H1 (cell line): ENCODE data around the gene TAF3. TPM values are rescaled to one million over a fixed set of nuclear protein-coding genes. Genes with fewer than 3 reads are reported as not detected.

Experiments
- CTCF ChIA-PET: fragments of 300-600 bp; sonication (Branson Sonifier 250); formaldehyde crosslinking; loops from one replicate; lab custom pipeline; 2021; ENCODE audit not compliant: partially characterized antibody; lab: Charles Lee
- POLR2A ChIA-PET: fragments of 300-600 bp; sonication (Branson Sonifier 250); formaldehyde crosslinking; loops from one replicate; lab custom pipeline; 2021; ENCODE audit warnings: inconsistent platforms; ENCODE audit not compliant: partially characterized antibody; lab: Charles Lee
- DNase-seq, 2 experiments: peaks; one replicate each; pipeline versions ENCODE4 v3.0.0 to v3.0.0-alpha.2; 2010 to 2022; ENCODE audit warnings: low spot score in 2 of 2, low read depth in 1 of 2, mixed read lengths in 1 of 2
- FAIRE-seq: peaks from 2 replicates; lab custom pipeline; 2011; peaks lifted over from hg19 to GRCh38; lab: Jason Lieb, UNC
- H2AFZ ChIP-seq: 2 replicates; pipeline ENCODE4 v1.8.1; 2012; ENCODE audit warnings: low read length, inconsistent platforms
- H2AK5ac ChIP-seq: 2 replicates; pipeline ENCODE4 v1.6.1; 2013; ENCODE audit warnings: low read depth, low read length
- H2BK120ac ChIP-seq: replicated peaks from 2 replicates; pipeline ENCODE3; 2013; ENCODE audit warnings: low read depth, low read length, inconsistent platforms
- H2BK12ac ChIP-seq: 2 replicates; pipeline ENCODE4 v1.6.1; 2013; ENCODE audit warnings: low read depth, low read length
- H2BK15ac ChIP-seq: 2 replicates; pipeline ENCODE4 v1.6.1; 2013; ENCODE audit warnings: low read length
- H2BK20ac ChIP-seq: 2 replicates; pipeline ENCODE4 v1.6.1; 2013; ENCODE audit warnings: low read length
- H2BK5ac ChIP-seq: 2 replicates; pipeline ENCODE4 v1.6.1; 2013; ENCODE audit warnings: low read depth, low read length
- H3K14ac ChIP-seq: 2 replicates; pipeline ENCODE4 v1.6.1; 2013; ENCODE audit warnings: inconsistent platforms; ENCODE audit not compliant: insufficient read length
- H3K18ac ChIP-seq: 2 replicates; pipeline ENCODE4 v1.6.1; 2013; ENCODE audit warnings: low read length; ENCODE audit errors: extremely low read depth
- H3K23ac ChIP-seq: 2 replicates; pipeline ENCODE4 v1.6.1; 2013; ENCODE audit warnings: inconsistent platforms; ENCODE audit not compliant: insufficient read length
- H3K23me2 ChIP-seq: 2 replicates; pipeline ENCODE4 v1.6.1; 2013; ENCODE audit warnings: low read depth, low read length
- H3K27ac ChIP-seq: 2 replicates; pipeline ENCODE4 v1.6.1; 2011; ENCODE audit warnings: low read depth, low read length, inconsistent platforms
- H3K27me3 ChIP-seq, 4 experiments: replicated peaks in 1 of 4; 1 replicate in 1 of 4; 2 replicates in 3 of 4; pipeline versions ENCODE4 v1.6.1 to v1.8.1; 2011 to 2013; ENCODE audit warnings: low read length in 3 of 4, mild to moderate bottlenecking in 3 of 4, inconsistent platforms in 2 of 4, mixed read lengths in 2 of 4, moderate library complexity in 1 of 4; ENCODE audit not compliant: control insufficient read depth in 3 of 4, insufficient read depth in 3 of 4; ENCODE audit errors: extremely low read depth in 1 of 4
- H3K36me3 ChIP-seq, 4 experiments: 2 replicates each; pipeline versions ENCODE4 v1.6.1 to v1.8.1; 2011 to 2013; ENCODE audit warnings: mild to moderate bottlenecking in 4 of 4, low read length in 3 of 4, moderate library complexity in 2 of 4, control low read depth in 1 of 4, inconsistent platforms in 1 of 4; ENCODE audit not compliant: insufficient read depth in 4 of 4, control insufficient read depth in 2 of 4
- H3K4ac ChIP-seq: replicated peaks from 2 replicates; pipeline ENCODE3; 2013; ENCODE audit warnings: low read length, low read depth, mixed read lengths, inconsistent platforms; ENCODE audit not compliant: insufficient read length
- H3K4me1 ChIP-seq, 4 experiments: replicated peaks in 1 of 4; 1 replicate in 1 of 4; 2 replicates in 3 of 4; pipeline versions ENCODE4 v1.6.1 to v1.8.1; 2011 to 2013; ENCODE audit warnings: low read length in 3 of 4, inconsistent platforms in 2 of 4, mixed read lengths in 1 of 4; ENCODE audit not compliant: insufficient read depth in 4 of 4, control insufficient read depth in 3 of 4
- H3K4me2 ChIP-seq, 2 experiments: 2 replicates each; pipeline versions ENCODE4 v1.6.1 to v1.8.1; 2011 to 2013; ENCODE audit warnings: low read depth in 2 of 2, low read length in 2 of 2, control low read depth in 1 of 2, inconsistent platforms in 1 of 2, mild to moderate bottlenecking in 1 of 2; ENCODE audit not compliant: insufficient read depth in 1 of 2
- H3K4me3 ChIP-seq, 4 experiments: fragments of 200-600, 300-600 bp in 1 of 4; sonication (generic), shearing (Covaris generic), sonication (Bioruptor Twin) in 1 of 4; 2 replicates each; pipeline versions ENCODE4 v1.5.1 to v1.8.1; 2011 to 2016; ENCODE audit warnings: low read length in 4 of 4, low read depth in 3 of 4, control low read depth in 2 of 4, inconsistent platforms in 2 of 4, mild to moderate bottlenecking in 2 of 4, mixed read lengths in 1 of 4, moderate library complexity in 1 of 4; ENCODE audit not compliant: insufficient read depth in 2 of 4; ENCODE audit errors: extremely low read depth in 1 of 4
- H3K56ac ChIP-seq: replicated peaks from 2 replicates; pipeline ENCODE3; 2013; ENCODE audit warnings: low read depth, mild to moderate bottlenecking, mixed read lengths, low read length, inconsistent platforms; ENCODE audit not compliant: insufficient read length
- H3K79me1 ChIP-seq: 2 replicates; pipeline ENCODE4 v1.6.1; 2013; ENCODE audit warnings: low read depth, low read length, control low read depth
- H3K79me2 ChIP-seq, 2 experiments: 2 replicates each; pipeline versions ENCODE4 v1.6.1 to v1.8.1; 2012 to 2013; ENCODE audit warnings: low read length in 2 of 2, mild to moderate bottlenecking in 2 of 2, inconsistent platforms in 1 of 2; ENCODE audit not compliant: insufficient read depth in 2 of 2, control insufficient read depth in 1 of 2
- H3K9ac ChIP-seq, 4 experiments: replicated peaks in 1 of 4; 1 replicate in 1 of 4; 2 replicates in 3 of 4; pipeline versions ENCODE4 v1.6.1 to v1.8.1; 2011 to 2013; ENCODE audit warnings: low read depth in 3 of 4, low read length in 3 of 4, control low read depth in 2 of 4, mild to moderate bottlenecking in 2 of 4, moderate library complexity in 2 of 4, inconsistent platforms in 1 of 4; ENCODE audit errors: extremely low read depth in 1 of 4
- H3K9me3 ChIP-seq, 2 experiments: 2 replicates each; pipeline versions ENCODE4 v1.6.1 to v1.8.1; 2012 to 2013; ENCODE audit warnings: mild to moderate bottlenecking in 2 of 2, moderate library complexity in 2 of 2, control low read depth in 1 of 2, inconsistent platforms in 1 of 2, low read depth in 1 of 2, low read length in 1 of 2, mixed read lengths in 1 of 2; ENCODE audit not compliant: insufficient read depth in 2 of 2
- H4K20me1 ChIP-seq, 2 experiments: replicated peaks in 1 of 2; 2 replicates each; pipeline versions ENCODE3 to v1.8.1; 2011 to 2013; ENCODE audit warnings: inconsistent platforms in 2 of 2, low read length in 2 of 2, mild to moderate bottlenecking in 1 of 2; ENCODE audit not compliant: insufficient read depth in 2 of 2, control insufficient read depth in 1 of 2
- H4K5ac ChIP-seq: 2 replicates; pipeline ENCODE4 v1.6.1; 2013; ENCODE audit warnings: low read length, low read depth, mixed read lengths, inconsistent platforms; ENCODE audit not compliant: insufficient read length
- H4K8ac ChIP-seq: 2 replicates; pipeline ENCODE4 v1.8.0; 2013; ENCODE audit warnings: mild to moderate bottlenecking, moderate library complexity, low read length, inconsistent platforms; ENCODE audit not compliant: insufficient read depth; ENCODE audit errors: extremely low read depth
- H4K91ac ChIP-seq: replicated peaks from 2 replicates; pipeline ENCODE3; 2013; ENCODE audit warnings: low read length, mixed read lengths, inconsistent platforms; ENCODE audit not compliant: insufficient read length
- ATF3 ChIP-seq: IDR thresholded peaks from 2 replicates; pipeline ENCODE4 v1.6.1; 2011; ENCODE audit warnings: low read depth, mild to moderate bottlenecking, low read length; ENCODE audit not compliant: insufficient read depth
- BACH1 ChIP-seq: IDR thresholded peaks from 2 replicates; pipeline ENCODE4 v1.6.1; 2012; ENCODE audit warnings: low read length, improper control_type of control experiment
- CREB1 ChIP-seq: IDR thresholded peaks from 2 replicates; pipeline ENCODE4 v1.6.1; 2012; ENCODE audit warnings: inconsistent platforms
- CTCF ChIP-seq, 3 experiments: IDR thresholded peaks; 1 replicate in 2 of 3; 2 replicates in 1 of 3; pipeline versions ENCODE4 v1.5.1 to v1.6.1; 2011; ENCODE audit warnings: low read length in 3 of 3, mild to moderate bottlenecking in 3 of 3, inconsistent platforms in 2 of 3, low read depth in 1 of 3, moderate library complexity in 1 of 3; ENCODE audit not compliant: insufficient read depth in 1 of 3; ENCODE audit errors: control extremely low read depth in 1 of 3
- HDAC6 ChIP-seq: IDR thresholded peaks from one replicate; pipeline ENCODE4 v1.7.1; 2012; ENCODE audit warnings: low read depth, mild to moderate bottlenecking, inconsistent platforms, low read length, moderate library complexity
- KDM4A ChIP-seq: IDR thresholded peaks from one replicate; pipeline ENCODE4 v1.7.1; 2012; ENCODE audit warnings: low read depth, mild to moderate bottlenecking, moderate library complexity, low read length, inconsistent platforms; ENCODE audit not compliant: severe bottlenecking
- SIN3A ChIP-seq, 2 experiments: IDR thresholded peaks in 1 of 2; conservative IDR thresholded peaks in 1 of 2; 2 replicates each; pipeline ENCODE4 v1.6.1; 2011 to 2012; ENCODE audit warnings: low read length in 2 of 2, improper control_type of control experiment in 1 of 2, low read depth in 1 of 2, mild to moderate bottlenecking in 1 of 2
- ZNF274 ChIP-seq: IDR thresholded peaks from 2 replicates; pipeline ENCODE4 v1.7.0; 2012; ENCODE audit warnings: low read length, borderline replicate concordance; ENCODE audit errors: extremely low read depth
- WGBS, 2 experiments: shearing (Covaris generic) in 1 of 2; methylation state at CpG; one replicate each; pipeline versions ENCODE4 v1.1.6 to v1.1.7; 2013 to 2015; ENCODE audit warnings: low lambda C conversion rate in 2 of 2, mixed read lengths in 2 of 2, inconsistent platforms in 1 of 2, low coverage in 1 of 2, missing lambda C conversion rate in 1 of 2; ENCODE audit not compliant: insufficient replicate concordance in 2 of 2, insufficient coverage in 1 of 2, insufficient read length in 1 of 2; ENCODE audit errors: extremely low coverage in 1 of 2, missing lambda C conversion rate in 1 of 2; 5-methylcytosine and 5-hydroxymethylcytosine counted together
- polyA plus RNA-seq, 7 experiments: library from polyadenylated mRNA; depleted of rRNA in 3 of 7; stranded (reverse) in 5 of 7; unstranded in 2 of 7; fragments of >200 nt in 5 of 7; fragments of 200-250 nt in 2 of 7; gene quantifications; 1 replicate in 5 of 7; 2 replicates in 1 of 7; 4 replicates in 1 of 7; pipeline versions ENCODE4 v1.2.1 to v1.2.3, GENCODE V29; 2011 to 2013; ENCODE audit warnings: missing spikeins in 2 of 7, mixed read lengths in 2 of 7
- total RNA-seq: library from RNA; stranded (reverse); fragmentation: NEBNext Ultra II Directional; extraction: Animal tissue kit (Norgen Biotek cat#: 25700); gene quantifications from 2 replicates; pipeline ENCODE4 v1.2.1, GENCODE V29; 2021
- TF ChIP-seq, protein P1 (sequence below): IDR thresholded peaks from 2 replicates; pipeline ENCODE4 v1.6.1; 2012; ENCODE audit warnings: low read length, inconsistent platforms

Gene TAF3
- total and polyA plus RNA-seq, 2 of the 8 experiments (the other 6 are each of a cell fraction or from before 2014, with no cell fraction given) = 1.5 to 11.2 TPM

- H3K4me2 ChIP-seq = no peak overlapping the region
- no peaks in the 10 kb centered on the region for H3K79me2 ChIP-seq
- H3K9ac ChIP-seq = no peak overlapping the region
- H2AFZ ChIP-seq = no peak overlapping the region
- H2BK20ac ChIP-seq = no peak overlapping the region
- no peak overlapping the region for H4K5ac ChIP-seq
- FAIRE-seq = no peak
- H3K79me1 ChIP-seq = peaks cover 2% of the 10 kb centered on the region; the same call in 1 of the 2 replicates
- no peak overlapping the region for H2BK12ac ChIP-seq
- H3K23me2 ChIP-seq = no peaks in the 10 kb centered on the region
- H3K18ac ChIP-seq = no peak overlapping the region
- no peak overlapping the region for H3K4me3 ChIP-seq
- H4K8ac ChIP-seq = no peak overlapping the region
- CTCF ChIA-PET = no interaction called here
- H3K4me1 ChIP-seq = no peaks in the 10 kb centered on the region; a peak in 3 of 7 replicates
- H3K56ac ChIP-seq = no peak overlapping the region
- no peak overlapping the region for H2AK5ac ChIP-seq
- no peaks in the 10 kb centered on the region for H3K36me3 ChIP-seq
- TF ChIP-seq BACH1 (no peak), ATF3 (no peak), CREB1 (no peak), KDM4A (no peak), SIN3A (conservative IDR thresholded peaks at IDR 0.05 in 1 of 2, IDR thresholded peaks at IDR 0.05 in 1 of 2; ENCODE audit: low read depth in 1 of 2, low read length in 2 of 2) (no peak), HDAC6 (no peak), CTCF (IDR thresholded peaks at IDR 0.05; ENCODE audit: control extremely low read depth in 1 of 3, insufficient read depth in 1 of 3, low read depth in 1 of 3, low read length in 3 of 3) (no peak), ZNF274 (no peak)
- TF ChIP-seq, protein P1, sequence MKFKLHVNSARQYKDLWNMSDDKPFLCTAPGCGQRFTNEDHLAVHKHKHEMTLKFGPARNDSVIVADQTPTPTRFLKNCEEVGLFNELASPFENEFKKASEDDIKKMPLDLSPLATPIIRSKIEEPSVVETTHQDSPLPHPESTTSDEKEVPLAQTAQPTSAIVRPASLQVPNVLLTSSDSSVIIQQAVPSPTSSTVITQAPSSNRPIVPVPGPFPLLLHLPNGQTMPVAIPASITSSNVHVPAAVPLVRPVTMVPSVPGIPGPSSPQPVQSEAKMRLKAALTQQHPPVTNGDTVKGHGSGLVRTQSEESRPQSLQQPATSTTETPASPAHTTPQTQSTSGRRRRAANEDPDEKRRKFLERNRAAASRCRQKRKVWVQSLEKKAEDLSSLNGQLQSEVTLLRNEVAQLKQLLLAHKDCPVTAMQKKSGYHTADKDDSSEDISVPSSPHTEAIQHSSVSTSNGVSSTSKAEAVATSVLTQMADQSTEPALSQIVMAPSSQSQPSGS = no peak
- TF ChIP-seq, all 59 proteins: peak for 0
- no peak overlapping the region for H3K4ac ChIP-seq
- DNase-seq = no peak
- H4K91ac ChIP-seq = no peak overlapping the region
- H3K27me3 ChIP-seq = no peaks in the 10 kb centered on the region
- POLR2A ChIA-PET = no interaction called here
- H2BK5ac ChIP-seq = no peak overlapping the region
- no peak overlapping the region for H2BK120ac ChIP-seq
- no peak overlapping the region for H3K23ac ChIP-seq
- H3K27ac ChIP-seq = no peak overlapping the region
- 88% methylated on average over 8 of the region's 8 CpGs; no CpG with 5 or more reads in 1 of the 2 experiments for WGBS, 2 experiments
- no peak overlapping the region for H3K14ac ChIP-seq
- no peak overlapping the region for H2BK15ac ChIP-seq
- peaks cover 0 to 2% of the 10 kb centered on the region in 2 experiments for H4K20me1 ChIP-seq
- no peaks in the 10 kb centered on the region for H3K9me3 ChIP-seq
Observed at GRCh38 chr10:7902413-7902812, 84.1 kb downstream of the TAF3 start.
